ENCODE results near the gene MYO1D. TPM values are rescaled to one million over a fixed set of nuclear protein-coding genes. Genes with fewer than 3 reads are reported as not detected.

Gene MYO1D
- total RNA-seq, 1 experiment from 2014 or later: 206 TPM

GRCh38 chr17:32493976-32494513, 382.9 kb downstream of the MYO1D start:
- no TSS peak for BruUV-seq (replicated peaks)
- peaks cover 62% of the 10 kb centered on the region for H3K36me3 Mint-ChIP-seq (ENCODE audit: insufficient read depth, unreplicated experiment)
- DNase-seq: no peak
- no peaks in the 10 kb centered on the region for H3K27me3 ChIP-seq (replicated peaks; ENCODE audit: control insufficient read depth, insufficient read depth, low read length)
- H3K9me3 ChIP-seq: no peaks in the 10 kb centered on the region
- CTCF ChIA-PET: no interaction called here
- no peaks in the 10 kb centered on the region for H3K27me3 Mint-ChIP-seq (ENCODE audit: insufficient read depth, unreplicated experiment)
- TF ChIP-seq CTCF (IDR thresholded peaks at IDR 0.05; ENCODE audit: insufficient read depth in 1 of 2, low read depth in 1 of 2, low read length in 1 of 2, severe bottlenecking in 1 of 2, unreplicated experiment in 1 of 2): no peak
- no peaks in the 10 kb centered on the region for H3K9me3 Mint-ChIP-seq (ENCODE audit: unreplicated experiment)
- no peaks in the 10 kb centered on the region for H3K4me1 ChIP-seq
- H3K27ac Mint-ChIP-seq (ENCODE audit: unreplicated experiment): no peak overlapping the region
- H3K4me1 Mint-ChIP-seq (ENCODE audit: low read depth, unreplicated experiment): no peaks in the 10 kb centered on the region
- intact Hi-C loops (cut with micrococcal nuclease; ENCODE audit: unreplicated experiment): no loop called here
- no peaks in the 10 kb centered on the region; the same call in 1 of the 2 replicates for H3K36me3 ChIP-seq (ENCODE audit: control insufficient read depth, insufficient read depth, low read length)
- POLR2A ChIA-PET: no interaction called here
- H3K4me3 Mint-ChIP-seq (ENCODE audit: unreplicated experiment): no peak overlapping the region
- no peak overlapping the region for H3K4me3 ChIP-seq (ENCODE audit: low read depth, low read length)

- Mint-ChIP-seq H3K27ac (ENCODE audit: unreplicated experiment) (no peak overlapping the region), H3K27me3 (ENCODE audit: insufficient read depth, unreplicated experiment) (no peaks in the 10 kb centered on the region), H3K4me1 (ENCODE audit: low read depth, unreplicated experiment) (no peaks in the 10 kb centered on the region), H3K9me3 (ENCODE audit: unreplicated experiment) (no peaks in the 10 kb centered on the region), H3K36me3 (ENCODE audit: insufficient read depth, unreplicated experiment) (peaks cover 65% of the 10 kb centered on the region), H3K4me3 (ENCODE audit: unreplicated experiment) (no peak overlapping the region)
- H3K9me3 ChIP-seq: no peaks in the 10 kb centered on the region
- no peaks in the 10 kb centered on the region; the same call in 1 of the 2 replicates for H3K36me3 ChIP-seq (ENCODE audit: control insufficient read depth, insufficient read depth, low read length)
- no TSS peak for BruUV-seq (replicated peaks)
- DNase-seq: no peak
- ChIA-PET CTCF (no interaction called here), POLR2A (no interaction called here)
- TF ChIP-seq CTCF (IDR thresholded peaks at IDR 0.05; ENCODE audit: insufficient read depth in 1 of 2, low read depth in 1 of 2, low read length in 1 of 2, severe bottlenecking in 1 of 2, unreplicated experiment in 1 of 2): no peak
- intact Hi-C loops (cut with micrococcal nuclease; ENCODE audit: unreplicated experiment): no loop called here
- no peaks in the 10 kb centered on the region for H3K4me1 ChIP-seq
- no peak overlapping the region for H3K4me3 ChIP-seq (ENCODE audit: low read depth, low read length)
- H3K27me3 ChIP-seq (replicated peaks; ENCODE audit: control insufficient read depth, insufficient read depth, low read length): no peaks in the 10 kb centered on the region
These were observed 383.4 kb downstream of the MYO1D start for GRCh38 chr17:32493571-32493970.

GRCh38 chr17:32492648-32493289, 384.2 kb downstream of the MYO1D start:
- ChIA-PET CTCF (no interaction called here), POLR2A (no interaction called here)
- Mint-ChIP-seq H3K9me3 (ENCODE audit: unreplicated experiment) (no peaks in the 10 kb centered on the region), H3K4me3 (ENCODE audit: unreplicated experiment) (no peak overlapping the region), H3K4me1 (ENCODE audit: low read depth, unreplicated experiment) (peaks cover 7% of the 10 kb centered on the region), H3K27ac (ENCODE audit: unreplicated experiment) (peak overlapping the region; percentile 11), H3K36me3 (ENCODE audit: insufficient read depth, unreplicated experiment) (peaks cover 65% of the 10 kb centered on the region), H3K27me3 (ENCODE audit: insufficient read depth, unreplicated experiment) (no peaks in the 10 kb centered on the region)
- peaks cover 7% of the 10 kb centered on the region; the same call in 1 of the 2 replicates for H3K4me1 ChIP-seq
- H3K9me3 ChIP-seq: no peaks in the 10 kb centered on the region
- no peaks in the 10 kb centered on the region for H3K36me3 ChIP-seq (ENCODE audit: control insufficient read depth, insufficient read depth, low read length)
- no peak overlapping the region for H3K4me3 ChIP-seq (ENCODE audit: low read depth, low read length)
- TSS peak; percentile 79 for BruUV-seq (replicated peaks)
- no peak for DNase-seq
- no peaks in the 10 kb centered on the region for H3K27me3 ChIP-seq (replicated peaks; ENCODE audit: control insufficient read depth, insufficient read depth, low read length)
- no peak for TF ChIP-seq CTCF (IDR thresholded peaks at IDR 0.05; ENCODE audit: insufficient read depth in 1 of 2, low read depth in 1 of 2, low read length in 1 of 2, severe bottlenecking in 1 of 2, unreplicated experiment in 1 of 2)
- intact Hi-C loops (cut with micrococcal nuclease; ENCODE audit: unreplicated experiment): no loop called here
